GM12891 (cell line): ENCODE results near the gene HTT.

ENCODE experiments used
- DNase-seq: peaks from one replicate; pipeline ENCODE4 v3.0.0; 2011; ENCODE audit warnings: low spot score; ENCODE audit not compliant: insufficient read length
- FAIRE-seq: peaks from 2 replicates; lab custom pipeline; 2011; peaks lifted over from hg19 to GRCh38; lab: Jason Lieb, UNC
- PAX5 ChIP-seq: IDR thresholded peaks from 2 replicates; pipeline ENCODE4 v1.6.1; 2011; ENCODE audit warnings: low read length, moderate library complexity, mild to moderate bottlenecking; ENCODE audit not compliant: insufficient read depth, severe bottlenecking
- POLR2A ChIP-seq: IDR thresholded peaks from 2 replicates; pipeline ENCODE4 v1.6.1; 2011; ENCODE audit warnings: low read depth, low read length, control low read depth
- POLR2AphosphoS5 ChIP-seq: IDR thresholded peaks from 2 replicates; pipeline ENCODE4 v1.6.1; 2011; ENCODE audit warnings: low read depth, low read length, control low read depth
- POU2F2 ChIP-seq: IDR thresholded peaks from 2 replicates; pipeline ENCODE4 v1.6.1; 2011; ENCODE audit warnings: low read depth, mild to moderate bottlenecking, control low read depth, low read length, moderate library complexity
- SPI1 ChIP-seq: IDR thresholded peaks from 2 replicates; pipeline ENCODE4 v1.6.1; 2011; ENCODE audit warnings: low read depth, low read length, control low read depth
- TAF1 ChIP-seq: IDR thresholded peaks from 2 replicates; pipeline ENCODE4 v1.6.1; 2011; ENCODE audit warnings: low read depth, low read length, control low read depth

HTT gene

GRCh38 chr4:3201718-3202702 lies 127.5 kb downstream of the HTT start:
- TF ChIP-seq POU2F2 (no peak; the same call in 1 of the 2 replicates), SPI1 (peak; percentile 68)
- peak; percentile 95 for FAIRE-seq
- DNase-seq: peak; percentile 56

DNA sequence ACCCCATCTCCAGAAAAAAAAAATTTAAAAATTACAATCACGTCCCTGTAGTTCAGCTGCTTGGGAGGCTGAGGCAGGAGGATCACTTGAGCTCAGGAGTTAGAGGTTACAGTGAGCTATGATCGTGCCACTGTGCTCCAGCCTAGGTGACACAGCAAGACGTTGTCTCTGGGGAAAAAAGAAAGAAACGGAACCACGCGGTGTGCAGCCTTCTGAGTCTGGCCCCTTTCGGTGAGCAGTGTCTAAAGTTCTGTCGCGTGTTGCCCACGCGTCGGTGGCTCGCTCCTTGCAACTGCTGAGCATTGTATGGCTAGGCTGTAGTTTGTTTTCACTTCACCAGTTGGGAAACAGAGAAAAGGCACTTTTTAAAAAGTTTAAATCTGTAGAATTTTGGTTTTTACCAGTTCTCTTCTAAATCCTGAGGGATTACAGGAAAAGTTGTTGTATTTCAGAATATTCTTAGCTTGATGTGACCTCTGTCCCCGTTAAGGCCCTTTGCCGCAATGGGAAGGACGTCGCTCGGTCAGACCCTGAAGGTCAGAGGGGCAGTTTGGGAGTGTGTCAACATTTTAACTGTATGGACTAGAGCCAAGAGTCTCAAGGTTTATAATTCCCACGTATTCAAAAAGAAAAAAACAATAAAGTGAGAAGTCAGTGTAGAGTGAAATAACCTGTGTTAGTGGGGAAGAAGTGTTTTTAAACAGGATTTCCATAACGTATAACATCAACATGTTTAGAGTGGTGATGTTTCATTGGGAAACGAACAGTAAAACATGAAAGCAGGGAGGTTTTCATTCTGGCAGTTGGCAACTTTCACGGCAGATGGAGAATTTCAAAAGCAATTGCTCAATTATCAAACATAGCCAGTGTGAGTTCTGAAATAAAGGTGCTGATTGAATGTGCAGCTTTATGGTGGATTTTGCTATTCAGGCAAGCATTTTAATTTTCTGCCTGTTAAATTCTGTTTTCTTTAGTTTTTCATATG lies 128.6 kb downstream of the HTT start:
- 0 out of 2 replicates have a peak, but pooled peaks have one; percentile 7 for TF ChIP-seq POU2F2
- no peak for TF ChIP-seq POLR2A
- FAIRE-seq: peak; percentile 50
- DNase-seq: no peak

DNA sequence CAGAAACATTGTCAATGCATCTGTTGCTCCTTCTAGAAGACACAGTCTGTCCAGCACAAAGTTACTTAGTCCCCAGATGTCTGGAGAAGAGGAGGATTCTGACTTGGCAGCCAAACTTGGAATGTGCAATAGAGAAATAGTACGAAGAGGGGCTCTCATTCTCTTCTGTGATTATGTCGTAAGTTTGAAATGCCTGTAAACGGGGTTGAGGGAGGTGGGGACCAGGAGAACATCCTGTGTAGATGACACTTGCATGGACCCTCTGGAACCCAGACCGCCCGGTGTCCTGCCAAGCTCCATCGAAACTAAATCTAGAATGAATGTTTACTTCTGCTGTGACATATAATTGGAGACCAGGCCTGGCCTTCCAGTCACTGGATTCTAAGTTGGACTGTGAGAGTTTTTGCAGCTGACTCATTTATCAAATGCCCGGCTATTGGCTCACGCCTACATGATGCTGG lies 129.5 kb downstream of the HTT start:
- TF ChIP-seq POU2F2 (no peak), POLR2A (no peak)
- peak; percentile 35 for FAIRE-seq
- DNase-seq: no peak

DNA sequence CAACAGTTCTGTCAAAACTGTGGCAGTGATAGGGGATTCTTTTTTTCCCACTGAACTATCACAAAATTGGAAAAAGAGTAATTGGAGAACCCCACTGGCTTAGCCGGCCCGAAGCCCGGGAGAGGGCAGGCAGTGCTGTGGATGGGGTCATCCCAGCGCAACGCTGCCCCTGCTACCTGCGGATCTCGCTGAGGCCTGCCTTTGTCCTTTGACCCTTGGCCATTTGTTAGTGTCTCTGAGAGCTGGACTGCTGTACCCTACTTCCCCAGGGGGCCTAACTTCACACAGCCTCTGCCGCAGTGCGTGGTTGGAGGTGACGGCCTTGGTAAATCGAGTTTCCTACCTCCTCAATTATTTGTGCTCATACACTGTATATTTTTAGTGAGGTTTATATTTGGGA lies 131.5 kb downstream of the HTT start:
- no peak for FAIRE-seq
- no peak for TF ChIP-seq POLR2AphosphoS5
- TF ChIP-seq PAX5: no peak
- TF ChIP-seq POU2F2: no peak
- DNase-seq: no peak

GRCh38 chr4:3206439-3207100 lies 132.1 kb downstream of the HTT start:
- no peak for FAIRE-seq
- no peak for DNase-seq
- TF ChIP-seq POLR2AphosphoS5 (no peak), TAF1 (no peak), PAX5 (no peak), POLR2A (no peak), POU2F2 (no peak), SPI1 (no peak)

- DNase-seq (no peak), FAIRE-seq (peak; percentile 50)
- TF ChIP-seq TAF1 (no peak), POLR2AphosphoS5 (no peak), POLR2A (no peak), PAX5 (no peak), POU2F2 (no peak), SPI1 (no peak)
These were observed 133.1 kb downstream of the HTT start for GRCh38 chr4:3207531-3208037.

- no peak for DNase-seq
- FAIRE-seq: no peak
- TF ChIP-seq PAX5: no peak
- no peak for TF ChIP-seq SPI1
- no peak for TF ChIP-seq TAF1
- TF ChIP-seq POLR2AphosphoS5: no peak
- TF ChIP-seq POU2F2: no peak
- no peak for TF ChIP-seq POLR2A
These were observed 134.3 kb downstream of the HTT start for GRCh38 chr4:3208826-3209225.

GRCh38 chr4:3209551-3210325 lies 135.3 kb downstream of the HTT start:
- FAIRE-seq: no peak
- no peak for DNase-seq
- TF ChIP-seq PAX5 (no peak), POLR2AphosphoS5 (no peak)

- DNase-seq (no peak), FAIRE-seq (no peak)
- TF ChIP-seq POLR2A (no peak), SPI1 (no peak), POLR2AphosphoS5 (no peak), POU2F2 (no peak), TAF1 (no peak), PAX5 (no peak)
These were observed 136.0 kb downstream of the HTT start for GRCh38 chr4:3210467-3210866.
